HG02588 (cell line): ENCODE data around the gene KRTCAP3.
A peak's percentile ranks its signal among the peaks of the same experiment; 100 is the strongest.
"Not testable (repeated sequence)": the region's sequence is repeated elsewhere in the genome, so short reads cannot be mapped to it uniquely, and the experiment has no call there.

Experiments used
- ATAC-seq: cut with Tn5 transposase; IDR thresholded peaks from one replicate; pipeline ENCODE4 v1.9.1; 2021; ENCODE audit warnings: mild to moderate bottlenecking, moderate library complexity; ENCODE audit not compliant: unreplicated experiment

KRTCAP3 gene, protein sequence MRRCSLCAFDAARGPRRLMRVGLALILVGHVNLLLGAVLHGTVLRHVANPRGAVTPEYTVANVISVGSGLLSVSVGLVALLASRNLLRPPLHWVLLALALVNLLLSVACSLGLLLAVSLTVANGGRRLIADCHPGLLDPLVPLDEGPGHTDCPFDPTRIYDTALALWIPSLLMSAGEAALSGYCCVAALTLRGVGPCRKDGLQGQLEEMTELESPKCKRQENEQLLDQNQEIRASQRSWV

DNA sequence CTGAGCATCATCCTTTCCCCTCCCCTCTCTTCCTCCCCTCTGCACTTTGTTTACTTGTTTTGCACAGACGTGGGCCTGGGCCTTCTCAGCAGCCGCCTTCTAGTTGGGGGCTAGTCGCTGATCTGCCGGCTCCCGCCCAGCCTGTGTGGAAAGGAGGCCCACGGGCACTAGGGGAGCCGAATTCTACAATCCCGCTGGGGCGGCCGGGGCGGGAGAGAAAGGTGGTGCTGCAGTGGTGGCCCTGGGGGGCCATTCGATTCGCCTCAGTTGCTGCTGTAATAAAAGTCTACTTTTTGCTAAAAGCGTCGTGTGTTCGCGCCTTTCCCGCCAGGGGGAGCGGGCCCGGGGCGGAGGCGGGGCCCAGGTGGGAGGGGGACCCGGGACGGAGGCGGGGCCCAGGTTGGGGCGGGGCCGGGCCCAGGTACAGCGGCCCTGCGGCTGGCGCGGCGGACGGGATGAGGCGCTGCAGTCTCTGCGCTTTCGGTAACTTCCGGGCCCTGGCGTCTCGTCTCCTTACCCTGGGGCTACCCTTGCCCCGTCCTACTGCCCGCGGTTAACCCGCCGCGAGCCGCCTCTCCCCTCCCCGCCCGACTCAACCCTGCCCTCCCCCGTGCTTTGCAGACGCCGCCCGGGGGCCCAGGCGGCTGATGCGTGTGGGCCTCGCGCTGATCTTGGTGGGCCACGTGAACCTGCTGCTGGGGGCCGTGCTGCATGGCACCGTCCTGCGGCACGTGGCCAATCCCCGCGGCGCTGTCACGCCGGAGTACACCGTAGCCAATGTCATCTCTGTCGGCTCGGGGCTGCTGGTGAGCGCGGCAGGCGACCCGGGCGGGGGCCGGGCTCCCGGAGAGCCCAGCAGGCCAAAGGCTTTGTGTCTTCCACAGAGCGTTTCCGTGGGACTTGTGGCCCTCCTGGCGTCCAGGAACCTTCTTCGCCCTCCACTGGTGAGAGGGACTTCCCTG lies at the start of gene KRTCAP3:
Gene KRTCAP3, plus strand, starts transcription at position 424 of the 962 bp plus-strand sequence. Its CDS starts 32 bp downstream, at position 456.
- ATAC-seq = no peak

- ATAC-seq = no peak
Measured at GRCh38 chr2:27393225-27393624, 49.0 kb upstream of the KRTCAP3 start.

- no peak for ATAC-seq
Measured at GRCh38 chr2:27398962-27399361, 43.2 kb upstream of the KRTCAP3 start.

DNA sequence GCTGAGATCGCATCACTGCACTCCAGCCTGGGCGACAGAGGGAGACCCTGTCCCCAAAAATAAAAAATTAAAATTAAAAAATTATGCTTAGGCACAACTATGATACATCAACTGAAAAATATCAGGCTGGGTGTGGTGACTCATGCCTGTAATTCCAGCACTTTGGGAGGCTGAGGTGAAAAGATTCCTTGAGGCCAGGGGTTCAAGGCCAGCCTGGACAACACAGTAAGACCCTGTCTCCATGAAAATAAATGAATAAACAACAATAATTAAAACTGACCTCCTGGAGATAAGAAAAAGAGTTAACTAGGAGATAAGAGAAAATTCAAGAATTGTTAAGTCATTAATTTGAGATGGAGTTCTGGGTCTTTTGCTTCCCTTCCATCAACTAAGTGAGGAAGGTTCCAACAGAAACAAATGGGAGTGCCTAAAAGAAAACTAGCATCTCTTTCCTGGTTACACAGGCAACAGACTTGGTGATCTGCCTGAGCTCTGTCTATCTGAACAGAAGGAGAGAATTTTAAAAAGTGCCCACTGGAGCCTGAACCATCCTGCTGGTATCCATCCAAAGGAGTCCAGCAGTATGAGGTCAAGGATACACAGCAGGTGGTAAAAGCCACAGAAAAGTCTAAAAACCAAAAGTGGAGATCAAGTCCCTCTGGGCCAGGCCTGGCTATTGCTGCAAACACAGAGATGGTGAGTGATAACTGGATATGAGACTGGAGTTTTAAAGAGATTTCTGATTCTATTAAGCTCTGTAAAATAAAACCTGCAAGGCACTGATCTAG lies 41.6 kb upstream of the KRTCAP3 start:
- ATAC-seq = no peak

DNA sequence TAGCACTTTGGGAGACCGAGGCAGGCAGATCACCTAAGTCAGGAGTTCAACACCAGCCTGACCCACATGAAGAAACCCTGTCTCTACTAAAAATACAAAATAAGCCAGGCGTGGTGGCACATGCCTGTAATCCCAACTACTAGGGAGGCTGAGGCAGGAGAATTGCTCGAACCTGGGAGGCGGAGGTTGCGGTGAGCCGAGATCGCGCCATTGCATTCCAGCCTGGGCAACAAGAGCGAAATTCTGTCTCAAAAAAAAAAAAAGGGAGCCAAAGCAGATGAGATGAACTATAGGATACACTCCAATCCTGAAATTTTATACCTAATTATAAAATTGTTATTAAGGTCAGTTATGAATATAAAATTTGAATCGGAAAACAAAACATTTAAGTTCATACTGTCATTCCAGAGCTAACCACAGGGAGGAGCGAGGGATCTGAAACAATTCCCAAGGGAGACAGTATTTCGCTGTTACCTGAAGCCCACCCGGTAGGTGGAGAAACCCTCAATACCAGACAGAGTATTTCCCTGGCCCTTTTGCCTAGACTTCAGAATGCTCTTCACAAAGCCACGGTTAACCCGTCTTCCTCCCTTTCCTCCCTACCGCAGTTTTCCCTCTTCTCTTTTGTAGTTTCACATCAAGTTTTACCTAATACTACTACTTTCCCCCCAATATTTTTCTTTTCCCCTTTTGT lies 34.2 kb upstream of the KRTCAP3 start:
- no peak for ATAC-seq

GRCh38 chr2:27408601-27409320 lies 33.4 kb upstream of the KRTCAP3 start:
- ATAC-seq = peak; percentile 30

DNA sequence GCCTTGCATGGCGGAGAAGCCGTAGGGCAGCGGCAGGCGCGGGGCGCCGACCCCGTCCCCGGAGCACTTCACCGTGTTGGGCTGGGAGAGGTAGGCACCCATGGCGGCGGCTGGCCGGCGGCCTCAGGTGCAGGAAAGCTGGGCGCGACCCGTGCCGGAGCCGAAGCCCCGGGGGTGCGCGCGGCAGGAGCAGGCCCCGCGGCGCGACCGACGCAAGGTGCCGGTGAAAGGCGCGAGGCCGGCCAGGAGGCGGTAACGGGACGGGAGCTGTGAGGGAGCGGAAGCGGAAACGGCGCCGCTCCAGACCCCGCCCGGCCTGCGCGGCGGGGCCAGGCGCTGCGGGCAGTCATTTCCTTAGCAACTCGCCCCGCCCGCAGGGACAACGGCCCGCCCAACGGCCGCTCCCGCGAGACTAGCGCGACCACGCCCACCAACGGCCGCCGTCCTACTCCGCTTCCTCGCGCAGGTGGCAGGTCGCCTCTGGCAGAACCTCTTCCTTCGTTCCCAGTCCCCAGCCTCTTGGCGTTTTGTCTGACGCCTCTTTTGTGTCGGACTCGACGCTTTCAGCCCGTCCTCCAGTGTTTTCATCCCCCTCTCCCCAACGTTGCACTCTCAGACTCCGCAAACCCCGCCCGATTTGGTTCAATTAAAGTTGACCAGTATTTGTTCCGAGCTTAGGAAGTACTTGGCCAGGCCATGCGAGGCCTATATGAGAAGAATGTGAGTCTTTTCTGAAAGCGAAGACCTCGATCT lies 32.7 kb upstream of the KRTCAP3 start, which contains the start of gene PPM1G:
Gene PPM1G, minus strand, starts transcription at position 271 of the 753 bp plus-strand sequence. Its CDS starts 169 bp downstream, at position 102.
- ATAC-seq = peak; percentile 93

DNA sequence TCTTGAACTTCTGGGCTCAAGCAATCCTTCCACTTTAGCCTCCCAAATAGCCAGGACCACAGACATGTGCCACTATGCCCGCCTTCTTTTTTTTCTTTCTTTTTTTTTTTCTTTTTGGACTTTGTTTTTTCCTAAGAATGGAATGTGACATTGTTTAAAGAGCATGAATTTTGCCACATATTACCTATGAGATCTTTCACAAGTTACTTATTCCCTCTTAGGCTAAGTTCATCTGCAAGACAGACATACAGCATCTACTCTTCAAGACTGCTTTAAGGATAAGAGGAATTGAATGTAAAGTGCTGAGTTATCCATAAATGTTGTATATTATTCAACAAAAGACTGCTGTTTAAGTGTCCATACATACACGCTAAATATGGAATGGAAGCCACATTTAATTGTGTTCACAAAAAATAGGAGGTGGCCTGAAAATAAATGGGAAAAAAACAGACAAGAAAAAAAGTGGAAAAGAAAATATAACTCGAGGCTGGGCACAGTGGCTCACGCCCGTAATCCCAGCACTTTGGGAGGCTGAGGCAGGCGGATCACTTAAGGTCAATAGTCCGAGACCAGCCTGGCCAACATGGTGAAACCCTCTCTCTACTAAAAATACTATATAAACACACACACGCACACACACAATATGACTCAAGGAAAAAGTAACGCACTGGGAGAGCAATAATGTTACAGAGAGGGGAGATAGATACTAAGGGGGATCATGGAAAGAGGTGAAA lies 29.6 kb upstream of the KRTCAP3 start:
- no peak for ATAC-seq

GRCh38 chr2:27416151-27416550 lies 26.0 kb upstream of the KRTCAP3 start:
- ATAC-seq = no peak

GRCh38 chr2:27420996-27421395 lies 21.2 kb upstream of the KRTCAP3 start:
- no peak for ATAC-seq

DNA sequence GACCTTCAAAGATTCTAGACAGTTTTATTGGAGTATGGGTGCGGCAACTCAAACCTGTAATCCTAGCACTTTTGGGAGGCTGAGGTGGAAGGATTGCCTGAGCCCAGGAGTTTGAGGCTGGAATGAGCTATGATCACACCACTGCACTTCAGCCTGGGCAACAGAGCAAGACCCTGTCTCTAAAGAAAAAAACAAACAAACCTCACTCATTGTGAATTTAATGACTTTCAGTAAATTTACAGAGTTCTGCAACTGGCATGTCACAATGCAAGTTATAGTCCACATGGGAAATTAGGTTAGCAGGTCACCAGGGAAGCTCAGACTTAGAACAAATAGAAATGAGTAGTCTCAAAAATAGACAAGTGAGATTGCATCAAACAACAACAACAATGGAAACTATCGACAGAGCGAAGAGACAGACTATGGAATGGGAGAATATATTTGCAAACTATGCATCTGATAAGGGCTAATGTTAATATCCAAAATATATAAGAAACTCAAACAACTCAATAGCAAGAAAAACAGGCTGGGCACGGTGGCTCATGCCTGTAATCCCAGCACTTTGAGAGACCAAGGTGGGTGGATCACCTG lies 20.4 kb upstream of the KRTCAP3 start:
- no peak for ATAC-seq

GRCh38 chr2:27422958-27423357 lies 19.2 kb upstream of the KRTCAP3 start:
- ATAC-seq = no peak

DNA sequence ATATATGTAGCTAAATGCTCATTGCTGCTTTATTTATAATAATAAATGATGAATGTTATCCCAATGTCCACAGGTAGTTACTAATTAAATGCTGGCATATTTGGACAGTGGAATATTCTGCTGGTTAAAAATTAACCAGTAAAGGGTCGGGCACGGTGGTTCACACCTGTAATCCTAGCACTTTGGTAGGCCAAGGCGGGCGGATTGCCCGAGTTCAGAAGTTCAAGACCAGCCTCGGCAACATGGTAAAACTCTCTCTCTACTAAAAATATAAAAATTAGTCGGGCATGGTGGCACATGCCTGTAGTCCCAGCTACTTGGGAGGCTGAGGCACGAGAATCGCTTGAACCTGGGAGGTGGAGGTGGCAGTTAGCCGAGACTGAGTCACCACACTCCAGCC lies 17.1 kb upstream of the KRTCAP3 start:
- not testable (repeated sequence) for ATAC-seq

DNA sequence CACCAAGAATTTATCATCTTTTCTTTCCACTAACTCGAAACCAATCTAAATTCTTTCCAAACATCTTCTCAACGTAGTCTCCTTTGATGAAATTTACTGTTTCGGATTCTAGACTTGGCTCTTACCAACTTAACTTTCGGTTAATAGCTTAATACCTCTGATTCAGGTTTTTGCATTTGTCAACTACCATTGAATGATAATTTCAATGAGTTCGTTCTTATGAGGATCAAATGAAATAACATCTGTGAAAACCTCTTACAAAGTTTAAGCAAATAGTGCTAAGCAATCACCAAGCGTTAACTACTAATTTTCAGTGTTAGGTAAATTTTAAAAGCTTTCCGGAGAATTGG lies 14.3 kb upstream of the KRTCAP3 start:
- no peak for ATAC-seq

DNA sequence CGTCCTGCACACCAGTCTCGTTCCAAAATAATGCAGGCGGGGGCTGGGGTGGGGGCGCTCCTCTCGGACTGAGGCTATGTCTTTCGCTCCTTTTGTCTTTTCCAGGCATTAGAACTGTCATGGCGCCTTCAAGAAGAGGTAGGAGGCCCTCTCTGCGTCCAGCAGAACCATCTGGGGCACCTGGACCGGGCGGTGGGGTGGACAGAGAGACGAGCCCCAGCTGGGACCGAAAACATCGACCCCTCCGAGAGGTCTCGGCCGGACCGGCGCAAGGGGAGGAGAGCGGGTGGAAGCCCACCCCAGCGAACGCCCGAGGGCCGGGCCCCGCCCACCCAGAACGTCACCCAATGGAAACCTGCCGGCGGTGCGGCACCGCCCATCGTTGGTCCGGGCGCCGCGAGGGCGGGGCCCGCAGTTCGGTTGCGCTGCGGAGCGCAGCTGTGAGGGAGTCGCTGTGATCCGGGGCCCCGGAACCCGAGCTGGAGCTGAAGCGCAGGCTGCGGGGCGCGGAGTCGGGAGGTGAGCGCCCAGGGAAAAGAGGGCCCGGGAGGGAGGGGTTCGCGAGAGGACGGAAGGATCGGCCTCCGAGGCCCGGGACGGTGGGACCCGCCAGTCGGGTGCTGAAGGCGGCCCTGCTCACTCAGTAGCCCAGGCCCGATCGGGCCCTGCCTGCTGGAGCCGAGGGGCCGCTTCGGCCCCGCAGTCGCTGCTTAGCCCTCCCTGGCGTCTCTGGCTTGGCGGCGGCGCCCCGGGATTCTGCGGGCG lies 13.8 kb upstream of the KRTCAP3 start, which contains the start of gene NRBP1:
Gene NRBP1, plus strand, starts transcription at position 419 of the 765 bp plus-strand sequence. CDS start 4,643 bp downstream, outside the sequence.
- peak; percentile 85 for ATAC-seq

GRCh38 chr2:27428978-27429541 lies 13.1 kb upstream of the KRTCAP3 start:
- peak; percentile 72 for ATAC-seq

DNA sequence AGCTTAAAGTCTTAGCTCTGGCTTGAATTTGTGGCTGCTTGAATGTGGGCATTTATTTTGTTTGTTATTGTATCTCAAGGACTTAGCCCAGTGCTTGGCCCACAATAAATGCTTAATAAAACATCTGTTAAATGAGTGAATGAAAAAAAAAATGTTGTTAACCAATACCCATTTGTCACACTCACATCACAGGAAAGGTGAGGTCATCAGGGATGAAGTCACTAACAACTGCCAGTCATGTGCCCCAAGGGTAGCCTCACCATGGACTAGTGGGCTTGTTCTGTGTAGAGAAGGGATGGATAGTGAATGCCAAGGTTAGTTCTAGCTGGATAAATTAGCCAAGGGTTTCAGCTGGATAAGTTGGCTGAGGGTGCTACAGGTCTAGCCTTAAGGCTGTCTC lies 10.8 kb upstream of the KRTCAP3 start:
- no peak for ATAC-seq
